ENCODE measurements around the gene SYT7.
A peak's percentile ranks its signal among the peaks of the same experiment; 100 is the strongest.

Gene SYT7

GRCh38 chr11:61542705-61543104 lies 38.2 kb downstream of the SYT7 start:
- TF ChIP-seq POLR2AphosphoS5 (IDR thresholded peaks at IDR 0.05; ENCODE audit: low read depth, low read length) (no peak), SPI1 (IDR thresholded peaks at IDR 0.05; ENCODE audit: low read depth, low read length) (no peak), TAF1 (IDR thresholded peaks at IDR 0.05; ENCODE audit: low read depth, low read length) (no peak), PAX5 (IDR thresholded peaks at IDR 0.05; ENCODE audit: insufficient read depth, low read length, severe bottlenecking) (no peak), POLR2A (IDR thresholded peaks at IDR 0.05; ENCODE audit: low read depth, low read length) (no peak)
- no peak for FAIRE-seq

GRCh38 chr11:61542024-61542461 lies 38.8 kb downstream of the SYT7 start:
- DNase-seq (ENCODE audit: insufficient read length, low spot score) (no peak), FAIRE-seq (no peak)
- TF ChIP-seq TAF1 (IDR thresholded peaks at IDR 0.05; ENCODE audit: low read depth, low read length) = no peak
- no peak for TF ChIP-seq SPI1 (IDR thresholded peaks at IDR 0.05; ENCODE audit: low read depth, low read length)
- no peak for TF ChIP-seq POLR2A (IDR thresholded peaks at IDR 0.05; ENCODE audit: low read depth, low read length)
- TF ChIP-seq POU2F2 (IDR thresholded peaks at IDR 0.05; ENCODE audit: low read depth, low read length) = no peak
- TF ChIP-seq PAX5 (IDR thresholded peaks at IDR 0.05; ENCODE audit: insufficient read depth, low read length, severe bottlenecking) = no peak
- no peak for TF ChIP-seq POLR2AphosphoS5 (IDR thresholded peaks at IDR 0.05; ENCODE audit: low read depth, low read length)

More at GRCh38 chr11:61542705-61543104, 38.2 kb downstream of the SYT7 start:
- DNase-seq (ENCODE audit: insufficient read length, low spot score) = no peak

- peak; percentile 58; the same call in 1 of the 2 replicates for TF ChIP-seq SPI1 (IDR thresholded peaks at IDR 0.05; ENCODE audit: low read depth, low read length)
- no peak for TF ChIP-seq POLR2A (IDR thresholded peaks at IDR 0.05; ENCODE audit: low read depth, low read length)
- DNase-seq (ENCODE audit: insufficient read length, low spot score) (no peak), FAIRE-seq (no peak)
Observed at GRCh38 chr11:61541598-61541997, 39.3 kb downstream of the SYT7 start.

- TF ChIP-seq TAF1 (IDR thresholded peaks at IDR 0.05; ENCODE audit: low read depth, low read length) (no peak), POLR2AphosphoS5 (IDR thresholded peaks at IDR 0.05; ENCODE audit: low read depth, low read length) (no peak), POLR2A (IDR thresholded peaks at IDR 0.05; ENCODE audit: low read depth, low read length) (no peak)
- FAIRE-seq = no peak
- DNase-seq (ENCODE audit: insufficient read length, low spot score) = no peak
Observed at GRCh38 chr11:61540528-61540927, 40.3 kb downstream of the SYT7 start.

GRCh38 chr11:61539831-61540357 lies 41.0 kb downstream of the SYT7 start:
- no peak for TF ChIP-seq POLR2A (IDR thresholded peaks at IDR 0.05; ENCODE audit: low read depth, low read length)
- TF ChIP-seq PAX5 (IDR thresholded peaks at IDR 0.05; ENCODE audit: insufficient read depth, low read length, severe bottlenecking) = no peak
- no peak for TF ChIP-seq SPI1 (IDR thresholded peaks at IDR 0.05; ENCODE audit: low read depth, low read length)
- no peak for TF ChIP-seq POU2F2 (IDR thresholded peaks at IDR 0.05; ENCODE audit: low read depth, low read length)
- no peak for TF ChIP-seq POLR2AphosphoS5 (IDR thresholded peaks at IDR 0.05; ENCODE audit: low read depth, low read length)
- TF ChIP-seq TAF1 (IDR thresholded peaks at IDR 0.05; ENCODE audit: low read depth, low read length) = no peak
- FAIRE-seq = no peak
- DNase-seq (ENCODE audit: insufficient read length, low spot score) = no peak

- no peak for TF ChIP-seq POLR2AphosphoS5 (IDR thresholded peaks at IDR 0.05; ENCODE audit: low read depth, low read length)
- DNase-seq (ENCODE audit: insufficient read length, low spot score) = no peak
- no peak for FAIRE-seq
Observed at GRCh38 chr11:61539006-61539405, 41.9 kb downstream of the SYT7 start.

GRCh38 chr11:61538636-61538961 lies 42.3 kb downstream of the SYT7 start:
- TF ChIP-seq PAX5 (IDR thresholded peaks at IDR 0.05; ENCODE audit: insufficient read depth, low read length, severe bottlenecking) (no peak), POU2F2 (IDR thresholded peaks at IDR 0.05; ENCODE audit: low read depth, low read length) (no peak), TAF1 (IDR thresholded peaks at IDR 0.05; ENCODE audit: low read depth, low read length) (no peak), SPI1 (IDR thresholded peaks at IDR 0.05; ENCODE audit: low read depth, low read length) (no peak), POLR2A (IDR thresholded peaks at IDR 0.05; ENCODE audit: low read depth, low read length) (no peak), POLR2AphosphoS5 (IDR thresholded peaks at IDR 0.05; ENCODE audit: low read depth, low read length) (no peak)
- DNase-seq (ENCODE audit: insufficient read length, low spot score) = no peak
- no peak for FAIRE-seq

- no peak for TF ChIP-seq PAX5 (IDR thresholded peaks at IDR 0.05; ENCODE audit: insufficient read depth, low read length, severe bottlenecking)
- no peak for TF ChIP-seq POLR2A (IDR thresholded peaks at IDR 0.05; ENCODE audit: low read depth, low read length)
- no peak for TF ChIP-seq POU2F2 (IDR thresholded peaks at IDR 0.05; ENCODE audit: low read depth, low read length)
- TF ChIP-seq TAF1 (IDR thresholded peaks at IDR 0.05; ENCODE audit: low read depth, low read length) = no peak
- no peak for TF ChIP-seq SPI1 (IDR thresholded peaks at IDR 0.05; ENCODE audit: low read depth, low read length)
- TF ChIP-seq POLR2AphosphoS5 (IDR thresholded peaks at IDR 0.05; ENCODE audit: low read depth, low read length) = no peak
- FAIRE-seq (no peak), DNase-seq (ENCODE audit: insufficient read length, low spot score) (no peak)
Observed at GRCh38 chr11:61537326-61537725, 43.5 kb downstream of the SYT7 start.

GRCh38 chr11:61536676-61537270 lies 44.1 kb downstream of the SYT7 start:
- FAIRE-seq (no peak), DNase-seq (ENCODE audit: insufficient read length, low spot score) (no peak)
- no peak for TF ChIP-seq POLR2A (IDR thresholded peaks at IDR 0.05; ENCODE audit: low read depth, low read length)

GRCh38 chr11:61535998-61536675 lies 44.7 kb downstream of the SYT7 start:
- DNase-seq (ENCODE audit: insufficient read length, low spot score) = no peak
- FAIRE-seq = no peak
- TF ChIP-seq POU2F2 (IDR thresholded peaks at IDR 0.05; ENCODE audit: low read depth, low read length) (no peak), PAX5 (IDR thresholded peaks at IDR 0.05; ENCODE audit: insufficient read depth, low read length, severe bottlenecking) (no peak), POLR2A (IDR thresholded peaks at IDR 0.05; ENCODE audit: low read depth, low read length) (no peak), POLR2AphosphoS5 (IDR thresholded peaks at IDR 0.05; ENCODE audit: low read depth, low read length) (no peak), SPI1 (IDR thresholded peaks at IDR 0.05; ENCODE audit: low read depth, low read length) (no peak), TAF1 (IDR thresholded peaks at IDR 0.05; ENCODE audit: low read depth, low read length) (no peak)

Data from GM12891 (cell line).